Fibroblast of pulmonary artery (primary cell): Measurements from ENCODE around the gene NAA60.
"Not testable (repeated sequence)": the region's sequence is repeated elsewhere in the genome, so short reads cannot be mapped to it uniquely, and the experiment has no call there.

Source experiments
- DNase-seq: peaks from one replicate; pipeline ENCODE4 v3.0.0-alpha.2; 2010; ENCODE audit warnings: low read depth
- H3K4me3 ChIP-seq: replicated peaks from 2 replicates; pipeline ENCODE4 v1.5.1; 2011; ENCODE audit warnings: low read depth, mild to moderate bottlenecking, control low read depth, low read length, moderate library complexity
- CTCF ChIP-seq: IDR thresholded peaks from 2 replicates; pipeline ENCODE4 v1.5.1; 2011; ENCODE audit warnings: mild to moderate bottlenecking, control low read depth, low read length, inconsistent platforms; ENCODE audit errors: missing control alignments

The NAA60 gene

GRCh38 chr16:3520841-3521240 lies 77.4 kb downstream of the NAA60 start:
- no peak overlapping the region for H3K4me3 ChIP-seq
- no peak for TF ChIP-seq CTCF
- DNase-seq, result no peak

- no peak for DNase-seq
- no peak overlapping the region for H3K4me3 ChIP-seq
- no peak for TF ChIP-seq CTCF
These were observed 79.8 kb downstream of the NAA60 start for GRCh38 chr16:3523281-3523680.

GRCh38 chr16:3525951-3526350 lies 82.5 kb downstream of the NAA60 start:
- no peak for DNase-seq
- H3K4me3 ChIP-seq, result no peak overlapping the region
- TF ChIP-seq CTCF, result no peak

- H3K4me3 ChIP-seq, result not testable (repeated sequence)
- peak; percentile 76 for DNase-seq
- TF ChIP-seq CTCF, result peak; percentile 62
These were observed 83.8 kb downstream of the NAA60 start for GRCh38 chr16:3527216-3527829.

- DNase-seq, result no peak
- no peak for TF ChIP-seq CTCF
These were observed 84.9 kb downstream of the NAA60 start for GRCh38 chr16:3528406-3528805.

GRCh38 chr16:3529175-3529574 lies 85.7 kb downstream of the NAA60 start:
- no peak for TF ChIP-seq CTCF
- H3K4me3 ChIP-seq, result no peak overlapping the region
- no peak for DNase-seq

More at GRCh38 chr16:3528406-3528805, 84.9 kb downstream of the NAA60 start:
- H3K4me3 ChIP-seq, result no peak overlapping the region

GRCh38 chr16:3530371-3530914 lies 87.0 kb downstream of the NAA60 start:
- no peak for TF ChIP-seq CTCF
- DNase-seq, result no peak
- no peak overlapping the region for H3K4me3 ChIP-seq
